GM19468 (cell line): ENCODE measurements around the gene OR7D2.
"Not testable (repeated sequence)": the region's sequence is repeated elsewhere in the genome, so short reads cannot be mapped to it uniquely, and the experiment has no call there.

ENCODE experiments used
- ATAC-seq: cut with Tn5 transposase; IDR thresholded peaks from one replicate; pipeline ENCODE4 v1.9.1; 2021; ENCODE audit warnings: mild to moderate bottlenecking, moderate library complexity, moderate number of reproducible peaks; ENCODE audit not compliant: unreplicated experiment; ENCODE audit errors: extremely low read depth

Gene OR7D2

GRCh38 chr19:9198044-9198443 is 19.3 kb downstream of the OR7D2 start:
- ATAC-seq, result not testable (repeated sequence)

GRCh38 chr19:9205501-9206113 is 26.8 kb downstream of the OR7D2 start:
- no peak for ATAC-seq

GRCh38 chr19:9219489-9219888 is 40.7 kb downstream of the OR7D2 start, which contains the start of gene OR7D4:
OR7D4 (minus strand) TSS chr19:9219589; CDS start chr19:9214837, 4,752 bp downstream.
- no peak for ATAC-seq
